WTC11 (cell line): Measurements from ENCODE around the gene PSMG2. TPM values are rescaled to one million over a fixed set of nuclear protein-coding genes. Genes with fewer than 3 reads are reported as not detected.

ENCODE experiments used
- ELF4 ChIP-seq: sonication (generic); formaldehyde crosslinking; IDR thresholded peaks from 2 replicates; pipeline ENCODE4 v1.8.1; 2022; ENCODE audit warnings: low read depth, mild to moderate bottlenecking, moderate library complexity, missing genetic modification reagents
- ETV6 ChIP-seq: sonication (generic); formaldehyde crosslinking; IDR thresholded peaks from 2 replicates; pipeline ENCODE4 v1.8.1; 2022; ENCODE audit warnings: mild to moderate bottlenecking, missing genetic modification reagents
- FOXK1 ChIP-seq: sonication (generic); formaldehyde crosslinking; IDR thresholded peaks from 2 replicates; pipeline ENCODE4 v1.8.0; 2022; ENCODE audit warnings: mild to moderate bottlenecking, moderate library complexity, missing genetic modification reagents
- FOXP1 ChIP-seq: sonication (generic); formaldehyde crosslinking; IDR thresholded peaks from 2 replicates; pipeline ENCODE4 v1.8.0; 2022; ENCODE audit warnings: missing genetic modification reagents, mild to moderate bottlenecking, moderate library complexity, borderline replicate concordance
- GABPB1 ChIP-seq: sonication (generic); formaldehyde crosslinking; IDR thresholded peaks from 2 replicates; pipeline ENCODE4 v1.8.1; 2023; ENCODE audit warnings: mild to moderate bottlenecking, missing genetic modification reagents
- HMGA2 ChIP-seq: fragments of 250-450 bp; sonication (Bioruptor Pico); IDR thresholded peaks from 2 replicates; pipeline ENCODE4 v1.4.0; 2021; ENCODE audit warnings: mild to moderate bottlenecking, moderate library complexity
- IRF2 ChIP-seq: sonication (generic); formaldehyde crosslinking; IDR thresholded peaks from 2 replicates; pipeline ENCODE4 v1.8.0; 2022; ENCODE audit warnings: low read depth, missing genetic modification reagents, borderline replicate concordance
- JAZF1 ChIP-seq: fragments of 250-450 bp; sonication (Bioruptor Pico); IDR thresholded peaks from 2 replicates; pipeline ENCODE4 v1.9.0; 2021; ENCODE audit warnings: moderate library complexity, mild to moderate bottlenecking, inconsistent platforms
- JUN ChIP-seq: sonication (generic); formaldehyde crosslinking; IDR thresholded peaks from 2 replicates; pipeline ENCODE4 v1.8.0; 2023; ENCODE audit warnings: mild to moderate bottlenecking, missing genetic modification reagents
- MYBL2 ChIP-seq: sonication (generic); formaldehyde crosslinking; IDR thresholded peaks from 2 replicates; pipeline ENCODE4 v1.8.1; 2023; ENCODE audit warnings: mild to moderate bottlenecking, moderate library complexity, missing genetic modification reagents
- NFE2L1 ChIP-seq: sonication (generic); formaldehyde crosslinking; IDR thresholded peaks from 2 replicates; pipeline ENCODE4 v1.8.1; 2023; ENCODE audit warnings: missing genetic modification reagents
- NFYB ChIP-seq: sonication (generic); formaldehyde crosslinking; conservative IDR thresholded peaks from 2 replicates; pipeline ENCODE4 v1.8.0; 2022; ENCODE audit warnings: low read depth, missing genetic modification reagents
- SMAD4 ChIP-seq: sonication (generic); formaldehyde crosslinking; IDR thresholded peaks from 2 replicates; pipeline ENCODE4 v1.8.0; 2022; ENCODE audit warnings: mild to moderate bottlenecking, missing genetic modification reagents
- TCF7 ChIP-seq: sonication (generic); formaldehyde crosslinking; IDR thresholded peaks from 2 replicates; pipeline ENCODE4 v1.8.0; 2022; ENCODE audit warnings: mild to moderate bottlenecking, low read depth, missing genetic modification reagents, moderate library complexity
- TEAD4 ChIP-seq: sonication (generic); formaldehyde crosslinking; IDR thresholded peaks from 2 replicates; pipeline ENCODE4 v1.8.0; 2022; ENCODE audit warnings: mild to moderate bottlenecking, missing genetic modification reagents
- ZNF138 ChIP-seq: sonication (generic); formaldehyde crosslinking; conservative IDR thresholded peaks from 2 replicates; pipeline ENCODE4 v1.8.1; 2022; ENCODE audit warnings: mild to moderate bottlenecking, moderate library complexity, missing genetic modification reagents
- ZNF416 ChIP-seq: fragments of 250-450 bp; sonication (Bioruptor Pico); IDR thresholded peaks from 2 replicates; pipeline ENCODE4 v1.9.0; 2021; ENCODE audit warnings: mild to moderate bottlenecking, inconsistent platforms
- total RNA-seq: library from RNA; stranded (reverse); gene quantifications from 3 replicates; pipeline ENCODE4 v1.2.3, GENCODE V29; 2021
- TF ChIP-seq, protein P1 (sequence below): sonication (generic); formaldehyde crosslinking; IDR thresholded peaks from 2 replicates; pipeline ENCODE4 v1.8.0; 2022; ENCODE audit warnings: mild to moderate bottlenecking, missing genetic modification reagents
- TF ChIP-seq, protein P2 (sequence below): sonication (generic); formaldehyde crosslinking; IDR thresholded peaks from 2 replicates; pipeline ENCODE4 v1.8.0; 2023; ENCODE audit warnings: missing genetic modification reagents
- TF ChIP-seq, protein P3 (sequence below): sonication (generic); formaldehyde crosslinking; IDR thresholded peaks from 2 replicates; pipeline ENCODE4 v1.8.0; 2023; ENCODE audit warnings: mild to moderate bottlenecking, missing genetic modification reagents
- TF ChIP-seq, protein P4 (sequence below): sonication (generic); formaldehyde crosslinking; IDR thresholded peaks from 2 replicates; pipeline ENCODE4 v1.8.1; 2023; ENCODE audit warnings: mild to moderate bottlenecking, missing genetic modification reagents, moderate library complexity
- TF ChIP-seq, protein P5 (sequence below): sonication (generic); formaldehyde crosslinking; IDR thresholded peaks from 2 replicates; pipeline ENCODE4 v1.8.1; 2023; ENCODE audit warnings: mild to moderate bottlenecking, missing genetic modification reagents, borderline replicate concordance
- TF ChIP-seq, protein P6 (sequence below): sonication (generic); formaldehyde crosslinking; IDR thresholded peaks from 2 replicates; pipeline ENCODE4 v1.8.1; 2023; ENCODE audit warnings: mild to moderate bottlenecking, moderate library complexity, missing genetic modification reagents
- TF ChIP-seq, protein P7 (sequence below): sonication (generic); formaldehyde crosslinking; conservative IDR thresholded peaks from 2 replicates; pipeline ENCODE4 v1.8.1; 2023; ENCODE audit warnings: mild to moderate bottlenecking, low read depth, missing genetic modification reagents, moderate library complexity

The PSMG2 gene
- total RNA-seq, 1 experiment from 2014 or later, result 78.9 TPM

DNA sequence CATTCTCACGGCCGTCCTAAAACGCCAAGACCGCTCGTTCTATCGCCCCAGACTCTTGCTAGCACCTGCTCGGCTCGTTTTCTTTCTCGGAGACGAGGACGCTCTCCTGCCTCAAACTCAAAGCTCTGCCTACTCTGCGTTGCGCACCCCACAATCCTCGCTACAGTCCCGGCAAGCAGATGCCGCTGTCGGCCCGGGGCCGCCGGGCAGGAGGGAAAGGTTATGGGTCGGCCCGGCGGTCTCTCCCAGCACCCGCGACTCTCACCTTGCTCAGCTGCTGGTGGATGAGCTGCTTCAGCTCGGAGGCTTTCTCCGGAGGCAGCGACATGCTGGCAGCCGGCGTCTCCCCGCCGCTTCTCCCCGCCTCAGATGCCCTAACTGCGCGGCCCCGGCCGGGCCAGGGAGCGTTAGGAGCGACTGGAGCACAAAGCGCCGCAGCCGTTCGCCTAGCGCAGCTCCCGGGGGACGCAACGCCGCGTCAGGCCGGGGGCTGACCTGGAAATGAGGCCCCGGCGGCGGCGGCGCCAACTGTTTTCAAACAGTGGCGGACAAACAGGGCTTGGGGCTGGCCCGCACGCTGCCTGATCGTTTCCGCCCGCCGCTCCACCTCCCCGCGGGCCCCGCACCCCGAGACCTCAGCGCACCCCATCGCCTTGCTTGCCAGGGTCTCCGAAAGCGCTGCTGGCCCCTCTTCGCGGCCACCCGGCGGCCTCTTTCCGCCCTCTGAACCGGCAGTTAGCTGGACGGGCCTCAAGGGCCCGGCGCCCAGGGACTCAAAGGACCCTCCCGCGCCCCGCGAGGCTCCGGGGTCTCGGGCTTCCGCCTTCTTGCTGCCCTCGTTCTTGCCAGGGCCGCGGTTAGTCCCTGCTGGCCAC, at the start of gene PSMG2, which contains the start of gene CEP76 (continued):
- TF ChIP-seq, protein P1, sequence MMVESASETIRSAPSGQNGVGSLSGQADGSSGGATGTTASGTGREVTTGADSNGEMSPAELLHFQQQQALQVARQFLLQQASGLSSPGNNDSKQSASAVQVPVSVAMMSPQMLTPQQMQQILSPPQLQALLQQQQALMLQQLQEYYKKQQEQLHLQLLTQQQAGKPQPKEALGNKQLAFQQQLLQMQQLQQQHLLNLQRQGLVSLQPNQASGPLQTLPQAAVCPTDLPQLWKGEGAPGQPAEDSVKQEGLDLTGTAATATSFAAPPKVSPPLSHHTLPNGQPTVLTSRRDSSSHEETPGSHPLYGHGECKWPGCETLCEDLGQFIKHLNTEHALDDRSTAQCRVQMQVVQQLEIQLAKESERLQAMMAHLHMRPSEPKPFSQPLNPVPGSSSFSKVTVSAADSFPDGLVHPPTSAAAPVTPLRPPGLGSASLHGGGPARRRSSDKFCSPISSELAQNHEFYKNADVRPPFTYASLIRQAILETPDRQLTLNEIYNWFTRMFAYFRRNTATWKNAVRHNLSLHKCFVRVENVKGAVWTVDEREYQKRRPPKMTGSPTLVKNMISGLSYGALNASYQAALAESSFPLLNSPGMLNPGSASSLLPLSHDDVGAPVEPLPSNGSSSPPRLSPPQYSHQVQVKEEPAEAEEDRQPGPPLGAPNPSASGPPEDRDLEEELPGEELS, result no peak
- TF ChIP-seq MYBL2 (CRISPR knock-in tag), result peak; percentile 48
- TF ChIP-seq, protein P2, sequence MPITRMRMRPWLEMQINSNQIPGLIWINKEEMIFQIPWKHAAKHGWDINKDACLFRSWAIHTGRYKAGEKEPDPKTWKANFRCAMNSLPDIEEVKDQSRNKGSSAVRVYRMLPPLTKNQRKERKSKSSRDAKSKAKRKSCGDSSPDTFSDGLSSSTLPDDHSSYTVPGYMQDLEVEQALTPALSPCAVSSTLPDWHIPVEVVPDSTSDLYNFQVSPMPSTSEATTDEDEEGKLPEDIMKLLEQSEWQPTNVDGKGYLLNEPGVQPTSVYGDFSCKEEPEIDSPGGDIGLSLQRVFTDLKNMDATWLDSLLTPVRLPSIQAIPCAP, result no peak
- peak; percentile 66 for TF ChIP-seq GABPB1
- TF ChIP-seq, protein P3, sequence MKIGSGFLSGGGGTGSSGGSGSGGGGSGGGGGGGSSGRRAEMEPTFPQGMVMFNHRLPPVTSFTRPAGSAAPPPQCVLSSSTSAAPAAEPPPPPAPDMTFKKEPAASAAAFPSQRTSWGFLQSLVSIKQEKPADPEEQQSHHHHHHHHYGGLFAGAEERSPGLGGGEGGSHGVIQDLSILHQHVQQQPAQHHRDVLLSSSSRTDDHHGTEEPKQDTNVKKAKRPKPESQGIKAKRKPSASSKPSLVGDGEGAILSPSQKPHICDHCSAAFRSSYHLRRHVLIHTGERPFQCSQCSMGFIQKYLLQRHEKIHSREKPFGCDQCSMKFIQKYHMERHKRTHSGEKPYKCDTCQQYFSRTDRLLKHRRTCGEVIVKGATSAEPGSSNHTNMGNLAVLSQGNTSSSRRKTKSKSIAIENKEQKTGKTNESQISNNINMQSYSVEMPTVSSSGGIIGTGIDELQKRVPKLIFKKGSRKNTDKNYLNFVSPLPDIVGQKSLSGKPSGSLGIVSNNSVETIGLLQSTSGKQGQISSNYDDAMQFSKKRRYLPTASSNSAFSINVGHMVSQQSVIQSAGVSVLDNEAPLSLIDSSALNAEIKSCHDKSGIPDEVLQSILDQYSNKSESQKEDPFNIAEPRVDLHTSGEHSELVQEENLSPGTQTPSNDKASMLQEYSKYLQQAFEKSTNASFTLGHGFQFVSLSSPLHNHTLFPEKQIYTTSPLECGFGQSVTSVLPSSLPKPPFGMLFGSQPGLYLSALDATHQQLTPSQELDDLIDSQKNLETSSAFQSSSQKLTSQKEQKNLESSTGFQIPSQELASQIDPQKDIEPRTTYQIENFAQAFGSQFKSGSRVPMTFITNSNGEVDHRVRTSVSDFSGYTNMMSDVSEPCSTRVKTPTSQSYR (CRISPR knock-in tag), result no peak
- no peak for TF ChIP-seq SMAD4
- TF ChIP-seq IRF2 (CRISPR knock-in tag), result no peak
- TF ChIP-seq, protein P4, sequence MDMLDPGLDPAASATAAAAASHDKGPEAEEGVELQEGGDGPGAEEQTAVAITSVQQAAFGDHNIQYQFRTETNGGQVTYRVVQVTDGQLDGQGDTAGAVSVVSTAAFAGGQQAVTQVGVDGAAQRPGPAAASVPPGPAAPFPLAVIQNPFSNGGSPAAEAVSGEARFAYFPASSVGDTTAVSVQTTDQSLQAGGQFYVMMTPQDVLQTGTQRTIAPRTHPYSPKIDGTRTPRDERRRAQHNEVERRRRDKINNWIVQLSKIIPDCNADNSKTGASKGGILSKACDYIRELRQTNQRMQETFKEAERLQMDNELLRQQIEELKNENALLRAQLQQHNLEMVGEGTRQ, result no peak
- TF ChIP-seq ETV6 (CRISPR knock-in tag), result 0 out of 2 replicates have a peak, but pooled peaks have one; percentile 75
- TF ChIP-seq NFE2L1 (CRISPR knock-in tag), result no peak; the same call in 1 of the 2 replicates
- TF ChIP-seq, protein P5, sequence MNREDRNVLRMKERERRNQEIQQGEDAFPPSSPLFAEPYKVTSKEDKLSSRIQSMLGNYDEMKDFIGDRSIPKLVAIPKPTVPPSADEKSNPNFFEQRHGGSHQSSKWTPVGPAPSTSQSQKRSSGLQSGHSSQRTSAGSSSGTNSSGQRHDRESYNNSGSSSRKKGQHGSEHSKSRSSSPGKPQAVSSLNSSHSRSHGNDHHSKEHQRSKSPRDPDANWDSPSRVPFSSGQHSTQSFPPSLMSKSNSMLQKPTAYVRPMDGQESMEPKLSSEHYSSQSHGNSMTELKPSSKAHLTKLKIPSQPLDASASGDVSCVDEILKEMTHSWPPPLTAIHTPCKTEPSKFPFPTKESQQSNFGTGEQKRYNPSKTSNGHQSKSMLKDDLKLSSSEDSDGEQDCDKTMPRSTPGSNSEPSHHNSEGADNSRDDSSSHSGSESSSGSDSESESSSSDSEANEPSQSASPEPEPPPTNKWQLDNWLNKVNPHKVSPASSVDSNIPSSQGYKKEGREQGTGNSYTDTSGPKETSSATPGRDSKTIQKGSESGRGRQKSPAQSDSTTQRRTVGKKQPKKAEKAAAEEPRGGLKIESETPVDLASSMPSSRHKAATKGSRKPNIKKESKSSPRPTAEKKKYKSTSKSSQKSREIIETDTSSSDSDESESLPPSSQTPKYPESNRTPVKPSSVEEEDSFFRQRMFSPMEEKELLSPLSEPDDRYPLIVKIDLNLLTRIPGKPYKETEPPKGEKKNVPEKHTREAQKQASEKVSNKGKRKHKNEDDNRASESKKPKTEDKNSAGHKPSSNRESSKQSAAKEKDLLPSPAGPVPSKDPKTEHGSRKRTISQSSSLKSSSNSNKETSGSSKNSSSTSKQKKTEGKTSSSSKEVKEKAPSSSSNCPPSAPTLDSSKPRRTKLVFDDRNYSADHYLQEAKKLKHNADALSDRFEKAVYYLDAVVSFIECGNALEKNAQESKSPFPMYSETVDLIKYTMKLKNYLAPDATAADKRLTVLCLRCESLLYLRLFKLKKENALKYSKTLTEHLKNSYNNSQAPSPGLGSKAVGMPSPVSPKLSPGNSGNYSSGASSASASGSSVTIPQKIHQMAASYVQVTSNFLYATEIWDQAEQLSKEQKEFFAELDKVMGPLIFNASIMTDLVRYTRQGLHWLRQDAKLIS, result no peak
- TF ChIP-seq, protein P6, sequence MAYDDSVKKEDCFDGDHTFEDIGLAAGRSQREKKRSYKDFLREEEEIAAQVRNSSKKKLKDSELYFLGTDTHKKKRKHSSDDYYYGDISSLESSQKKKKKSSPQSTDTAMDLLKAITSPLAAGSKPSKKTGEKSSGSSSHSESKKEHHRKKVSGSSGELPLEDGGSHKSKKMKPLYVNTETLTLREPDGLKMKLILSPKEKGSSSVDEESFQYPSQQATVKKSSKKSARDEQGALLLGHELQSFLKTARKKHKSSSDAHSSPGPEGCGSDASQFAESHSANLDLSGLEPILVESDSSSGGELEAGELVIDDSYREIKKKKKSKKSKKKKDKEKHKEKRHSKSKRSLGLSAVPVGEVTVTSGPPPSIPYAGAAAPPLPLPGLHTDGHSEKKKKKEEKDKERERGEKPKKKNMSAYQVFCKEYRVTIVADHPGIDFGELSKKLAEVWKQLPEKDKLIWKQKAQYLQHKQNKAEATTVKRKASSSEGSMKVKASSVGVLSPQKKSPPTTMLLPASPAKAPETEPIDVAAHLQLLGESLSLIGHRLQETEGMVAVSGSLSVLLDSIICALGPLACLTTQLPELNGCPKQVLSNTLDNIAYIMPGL, result 0 out of 2 replicates have a peak, but pooled peaks have one; percentile 73
- TF ChIP-seq ELF4 (CRISPR knock-in tag), result peak; percentile 75; the same call in 1 of the 2 replicates
- TF ChIP-seq ZNF138, result no peak
- no peak for TF ChIP-seq ZNF416 (CRISPR knock-in tag)
- no peak for TF ChIP-seq FOXP1 (CRISPR knock-in tag)
- no peak for TF ChIP-seq TEAD4 (CRISPR knock-in tag)
- TF ChIP-seq HMGA2, result no peak
- TF ChIP-seq JAZF1, result no peak
- peak; percentile 96 for TF ChIP-seq FOXK1
- TF ChIP-seq JUN (CRISPR knock-in tag), result 0 out of 2 replicates have a peak, but pooled peaks have one; percentile 35
- no peak for TF ChIP-seq NFYB (CRISPR knock-in tag)
- TF ChIP-seq, protein P7, sequence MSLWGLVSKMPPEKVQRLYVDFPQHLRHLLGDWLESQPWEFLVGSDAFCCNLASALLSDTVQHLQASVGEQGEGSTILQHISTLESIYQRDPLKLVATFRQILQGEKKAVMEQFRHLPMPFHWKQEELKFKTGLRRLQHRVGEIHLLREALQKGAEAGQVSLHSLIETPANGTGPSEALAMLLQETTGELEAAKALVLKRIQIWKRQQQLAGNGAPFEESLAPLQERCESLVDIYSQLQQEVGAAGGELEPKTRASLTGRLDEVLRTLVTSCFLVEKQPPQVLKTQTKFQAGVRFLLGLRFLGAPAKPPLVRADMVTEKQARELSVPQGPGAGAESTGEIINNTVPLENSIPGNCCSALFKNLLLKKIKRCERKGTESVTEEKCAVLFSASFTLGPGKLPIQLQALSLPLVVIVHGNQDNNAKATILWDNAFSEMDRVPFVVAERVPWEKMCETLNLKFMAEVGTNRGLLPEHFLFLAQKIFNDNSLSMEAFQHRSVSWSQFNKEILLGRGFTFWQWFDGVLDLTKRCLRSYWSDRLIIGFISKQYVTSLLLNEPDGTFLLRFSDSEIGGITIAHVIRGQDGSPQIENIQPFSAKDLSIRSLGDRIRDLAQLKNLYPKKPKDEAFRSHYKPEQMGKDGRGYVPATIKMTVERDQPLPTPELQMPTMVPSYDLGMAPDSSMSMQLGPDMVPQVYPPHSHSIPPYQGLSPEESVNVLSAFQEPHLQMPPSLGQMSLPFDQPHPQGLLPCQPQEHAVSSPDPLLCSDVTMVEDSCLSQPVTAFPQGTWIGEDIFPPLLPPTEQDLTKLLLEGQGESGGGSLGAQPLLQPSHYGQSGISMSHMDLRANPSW (CRISPR knock-in tag), result no peak
- no peak for TF ChIP-seq TCF7 (CRISPR knock-in tag)
